K562 (cell line): Measurements from ENCODE around the gene ILK. TPM values are rescaled to one million over a fixed set of nuclear protein-coding genes. Genes with fewer than 3 reads are reported as not detected.

Experiments used
- AFF4 ChIP-seq: sonication (generic); formaldehyde crosslinking; IDR thresholded peaks from 2 replicates; pipeline ENCODE4 v1.8.0; 2023; ENCODE audit warnings: mild to moderate bottlenecking, missing genetic modification reagents
- ARID3B ChIP-seq: fragments of 250-450 bp; sonication (Bioruptor Pico); IDR thresholded peaks from 2 replicates; pipeline ENCODE4 v1.4.0; 2020; ENCODE audit warnings: borderline replicate concordance
- C11orf30 ChIP-seq: fragments of 450-650 bp; IDR thresholded peaks from 2 replicates; pipeline ENCODE4 v1.6.1; 2016; ENCODE audit warnings: low read depth, mild to moderate bottlenecking
- HDAC8 ChIP-seq: fragments of 450-650 bp; IDR thresholded peaks from 2 replicates; pipeline ENCODE4 v1.6.1; 2016; ENCODE audit warnings: mild to moderate bottlenecking, missing genetic modification characterization, moderate library complexity, missing compliant biosample characterization
- HDGF ChIP-seq: fragments of 450-650 bp; IDR thresholded peaks from 2 replicates; pipeline ENCODE4 v1.6.1; 2016
- MAFG ChIP-seq: fragments of 450-650 bp; conservative IDR thresholded peaks from 2 replicates; pipeline ENCODE4 v1.6.1; 2016; ENCODE audit warnings: missing genetic modification characterization, missing compliant biosample characterization
- NCOA2 ChIP-seq, 2 experiments: fragments of 450-650 bp; IDR thresholded peaks; 2 replicates each; pipeline ENCODE4 v1.6.1; 2018; ENCODE audit warnings: mild to moderate bottlenecking in 2 of 2, moderate library complexity in 1 of 2; ENCODE audit not compliant: partially characterized antibody in 2 of 2
- NR2C1 ChIP-seq, 2 experiments: fragments of 450-650 bp; IDR thresholded peaks; 2 replicates each; pipeline ENCODE4 v1.6.1; 2017; ENCODE audit warnings: mild to moderate bottlenecking in 2 of 2, antibody characterized with exemption in 1 of 2, inconsistent platforms in 1 of 2, missing compliant biosample characterization in 1 of 2, missing genetic modification characterization in 1 of 2
- NR4A1 ChIP-seq, 2 experiments: fragments of 250-450 bp in 1 of 2; fragments of 450-650 bp in 1 of 2; sonication (Bioruptor Pico) in 1 of 2; IDR thresholded peaks; 2 replicates each; pipeline versions ENCODE4 v1.4.0 to v1.6.1; 2016 to 2020; ENCODE audit warnings: mild to moderate bottlenecking in 2 of 2, missing compliant biosample characterization in 1 of 2, missing genetic modification characterization in 1 of 2, moderate library complexity in 1 of 2
- SETDB1 ChIP-seq: IDR thresholded peaks from one replicate; pipeline ENCODE4 v1.6.1; 2012; ENCODE audit warnings: low read length, control low read depth, inconsistent platforms
- SLC30A9 ChIP-seq: fragments of 250-450 bp; sonication (Bioruptor Pico); IDR thresholded peaks from 2 replicates; pipeline ENCODE4 v1.8.0; 2022; ENCODE audit warnings: mild to moderate bottlenecking, moderate library complexity
- SREBF2 ChIP-seq: sonication (generic); formaldehyde crosslinking; IDR thresholded peaks from 2 replicates; pipeline ENCODE4 v1.4.0; 2020; ENCODE audit warnings: mild to moderate bottlenecking, missing genetic modification reagents
- ZBTB1 ChIP-seq: sonication (generic); formaldehyde crosslinking; IDR thresholded peaks from 2 replicates; pipeline ENCODE4 v1.8.1; 2023; ENCODE audit warnings: missing genetic modification reagents, low read depth, mild to moderate bottlenecking, borderline replicate concordance
- ZZZ3 ChIP-seq: fragments of 450-650 bp; IDR thresholded peaks from 2 replicates; pipeline ENCODE4 v1.6.1; 2016; ENCODE audit warnings: antibody characterized with exemption, mild to moderate bottlenecking, moderate library complexity
- polyA plus RNA-seq, 8 experiments: library from polyadenylated mRNA; depleted of rRNA in 4 of 8; stranded (reverse) in 5 of 8; unstranded in 3 of 8; fragments of >200 nt; fragmentation: Nextera tagmentation in 2 of 8; fragmentation: Illumina TruSeq in 1 of 8; extraction: Ambion mirVana in 2 of 8; extraction: Trizol in 1 of 8; gene quantifications; 2 replicates each; pipeline versions ENCODE4 v1.2.1 to v1.2.3, GENCODE V29; 2011 to 2014; ENCODE audit warnings: inconsistent platforms in 1 of 8, missing spikeins in 1 of 8
- total RNA-seq, 7 experiments: library from RNA; depleted of rRNA in 6 of 7; stranded (reverse); fragments of >200 nt in 6 of 7; fragmentation: Illumina TruSeq in 2 of 7; extraction: Trizol in 2 of 7; gene quantifications; 2 replicates each; pipeline versions ENCODE4 v1.2.1 to v1.2.3, GENCODE V29; 2011 to 2021; ENCODE audit warnings: low replicate concordance in 1 of 7
- TF ChIP-seq, protein P1 (sequence below), 2 experiments: IDR thresholded peaks in 1 of 2; conservative IDR thresholded peaks in 1 of 2; 2 replicates each; pipeline ENCODE4 v1.6.1; 2016; ENCODE audit warnings: low read depth in 2 of 2, mild to moderate bottlenecking in 1 of 2, missing compliant biosample characterization in 1 of 2, missing genetic modification characterization in 1 of 2, moderate library complexity in 1 of 2

Gene ILK
- total and polyA plus RNA-seq, 9 of the 15 experiments (the other 6 are each of a cell fraction or from before 2014, with no cell fraction given), result 43.3 to 95.9 (median 58.9) TPM

GRCh38 chr11:6603287-6604080 is at the start of gene ILK, which contains the start of gene RRP8 (continued):
- TF ChIP-seq, protein P1, sequence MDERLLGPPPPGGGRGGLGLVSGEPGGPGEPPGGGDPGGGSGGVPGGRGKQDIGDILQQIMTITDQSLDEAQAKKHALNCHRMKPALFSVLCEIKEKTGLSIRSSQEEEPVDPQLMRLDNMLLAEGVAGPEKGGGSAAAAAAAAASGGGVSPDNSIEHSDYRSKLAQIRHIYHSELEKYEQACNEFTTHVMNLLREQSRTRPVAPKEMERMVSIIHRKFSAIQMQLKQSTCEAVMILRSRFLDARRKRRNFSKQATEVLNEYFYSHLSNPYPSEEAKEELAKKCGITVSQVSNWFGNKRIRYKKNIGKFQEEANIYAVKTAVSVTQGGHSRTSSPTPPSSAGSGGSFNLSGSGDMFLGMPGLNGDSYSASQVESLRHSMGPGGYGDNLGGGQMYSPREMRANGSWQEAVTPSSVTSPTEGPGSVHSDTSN (CRISPR knock-in tag; IDR thresholded peaks at IDR 0.05; ENCODE audit: low read depth), result no peak
- TF ChIP-seq, protein P1 (tag; conservative IDR thresholded peaks at IDR 0.05; ENCODE audit: low read depth), result no peak; the same call in 1 of the 2 replicates
- TF ChIP-seq SETDB1 (no peak), NR2C1 (IDR thresholded peaks at IDR 0.05) (peak; percentile 86), NR2C1 (tag; IDR thresholded peaks at IDR 0.05) (peak; percentile 83), AFF4 (CRISPR knock-in tag) (no peak), NCOA2 (IDR thresholded peaks at IDR 0.05; ENCODE audit: partially characterized antibody in 2 of 2) (no peak), MAFG (tag) (no peak), ZBTB1 (CRISPR knock-in tag) (no peak), SREBF2 (CRISPR knock-in tag) (peak; percentile 96; the same call in 1 of the 2 replicates), SLC30A9 (no peak), HDGF (no peak), C11orf30 (peak; percentile 79), ARID3B (CRISPR knock-in tag) (no peak), ZZZ3 (peak; percentile 90), NR4A1 (CRISPR knock-in tag; IDR thresholded peaks at IDR 0.05) (no peak), NR4A1 (tag; IDR thresholded peaks at IDR 0.05) (no peak), HDAC8 (tag) (no peak)
